ENCODE measurements around the gene RAMACL.
"Not testable (repeated sequence)": the region's sequence is repeated elsewhere in the genome, so short reads cannot be mapped to it uniquely, and the experiment has no call there.

Gene RAMACL

DNA sequence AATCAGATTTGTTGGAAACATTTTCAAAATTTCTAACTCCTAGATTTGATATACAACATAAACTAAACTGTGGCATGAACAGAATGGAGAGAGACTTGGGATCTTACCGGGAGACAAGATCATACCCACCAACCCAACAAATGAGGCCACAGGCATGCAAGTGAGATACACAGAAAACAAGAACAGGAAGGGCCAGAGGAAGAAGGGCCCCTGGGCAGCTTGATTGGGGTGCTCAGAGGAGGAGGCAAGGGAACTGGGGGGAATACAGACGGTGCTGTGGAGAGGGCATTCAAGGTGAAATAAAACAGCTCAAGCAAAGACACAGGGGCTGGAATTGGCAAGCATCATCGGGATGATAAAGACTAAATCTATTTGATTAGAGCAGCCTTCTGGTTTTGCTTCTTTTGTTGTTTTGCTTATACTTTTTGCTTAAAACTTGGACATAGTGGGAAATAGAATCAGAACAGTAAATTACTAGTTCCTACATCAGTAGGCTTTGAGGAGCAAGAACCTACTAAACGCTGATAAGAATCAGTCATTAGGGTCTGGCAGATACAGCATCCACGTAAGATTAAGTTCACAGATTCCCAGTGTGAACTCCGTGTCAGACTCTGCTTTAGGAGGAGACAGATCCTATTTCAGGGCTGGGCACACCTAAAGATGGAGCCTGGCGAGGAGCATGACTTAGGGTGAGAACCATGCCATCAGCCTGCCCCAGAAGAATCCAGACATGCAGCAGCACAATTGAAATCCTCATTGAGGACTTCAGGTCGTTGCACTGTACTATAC lies 3.5 kb upstream of the RAMACL start:
- H3K27ac Mint-ChIP-seq, result peak overlapping the region; percentile 29 to 82
- ATAC-seq (no peak), DNase-seq (no peak)
- no peaks in the 10 kb centered on the region for H3K9me3 Mint-ChIP-seq
- peaks cover 33% of the 10 kb centered on the region for H3K4me1 Mint-ChIP-seq
- peak overlapping the region in 1 of 2 donors; percentile 62 for H3K4me3 Mint-ChIP-seq
- no peaks in the 10 kb centered on the region for H3K27me3 Mint-ChIP-seq

DNA sequence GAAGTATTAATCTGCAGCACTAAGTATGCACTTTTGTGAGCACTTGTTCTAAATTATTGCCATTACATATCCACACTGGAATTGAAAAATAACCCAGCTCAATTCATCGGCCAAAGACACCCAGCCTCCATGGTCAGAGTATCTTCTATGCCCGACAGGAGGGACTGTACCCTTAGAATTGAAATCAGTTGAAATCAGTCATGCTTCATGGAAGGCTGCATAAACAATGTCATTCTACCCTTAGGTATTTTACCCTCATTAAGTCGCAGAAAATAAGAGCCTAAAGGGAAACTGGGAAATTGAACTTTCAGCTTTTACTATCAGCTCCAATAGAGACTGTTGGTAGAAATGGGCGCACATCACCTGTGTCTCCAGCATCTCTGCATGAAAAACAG lies 2.9 kb upstream of the RAMACL start:
- Mint-ChIP-seq H3K9me3 (no peaks in the 10 kb centered on the region), H3K4me3 (peak overlapping the region; percentile 46 to 62), H3K4me1 (peaks cover 33% of the 10 kb centered on the region), H3K27ac (peak overlapping the region in 1 of 2 donors; percentile 29), H3K27me3 (no peaks in the 10 kb centered on the region)
- DNase-seq, result no peak
- ATAC-seq, result peak; percentile 73

DNA sequence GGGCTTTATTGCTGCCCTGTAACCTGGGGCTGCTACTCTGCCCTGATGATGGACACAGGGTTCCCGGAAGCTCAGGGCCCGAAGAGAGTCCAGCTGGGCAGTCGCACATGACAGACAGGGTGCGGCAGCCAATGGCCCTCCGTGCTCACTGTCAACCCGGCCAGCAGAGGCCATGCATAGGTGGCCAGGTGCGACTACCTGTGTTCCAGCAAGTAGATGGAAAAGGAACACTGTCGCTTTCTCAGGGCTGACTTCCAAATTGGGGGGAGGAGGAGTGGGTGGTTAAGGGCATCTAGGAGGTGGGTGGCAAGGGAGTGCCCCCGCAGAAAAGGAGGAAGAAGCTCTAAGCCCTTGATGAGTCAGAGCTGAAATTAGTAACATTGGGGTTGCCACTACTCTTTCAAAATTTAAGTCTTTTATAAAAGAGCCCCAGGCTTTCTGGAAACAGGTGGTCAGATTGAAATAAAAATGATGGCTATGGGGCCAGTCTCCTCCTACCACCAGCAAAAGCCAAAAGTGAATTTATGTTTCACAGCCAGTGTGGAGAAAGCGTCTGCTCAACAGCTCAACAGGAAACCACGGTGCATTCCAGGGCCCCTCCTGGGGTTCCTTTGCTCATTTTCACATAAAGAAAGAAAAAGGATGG lies 2.3 kb upstream of the RAMACL start:
- Mint-ChIP-seq H3K27ac (no peak overlapping the region), H3K27me3 (no peaks in the 10 kb centered on the region), H3K4me3 (peak overlapping the region; percentile 46 to 62), H3K4me1 (peaks cover 33% of the 10 kb centered on the region), H3K9me3 (no peaks in the 10 kb centered on the region)
- DNase-seq (peak in 1 of 2 donors; percentile 28), ATAC-seq (peak; percentile 77)

DNA sequence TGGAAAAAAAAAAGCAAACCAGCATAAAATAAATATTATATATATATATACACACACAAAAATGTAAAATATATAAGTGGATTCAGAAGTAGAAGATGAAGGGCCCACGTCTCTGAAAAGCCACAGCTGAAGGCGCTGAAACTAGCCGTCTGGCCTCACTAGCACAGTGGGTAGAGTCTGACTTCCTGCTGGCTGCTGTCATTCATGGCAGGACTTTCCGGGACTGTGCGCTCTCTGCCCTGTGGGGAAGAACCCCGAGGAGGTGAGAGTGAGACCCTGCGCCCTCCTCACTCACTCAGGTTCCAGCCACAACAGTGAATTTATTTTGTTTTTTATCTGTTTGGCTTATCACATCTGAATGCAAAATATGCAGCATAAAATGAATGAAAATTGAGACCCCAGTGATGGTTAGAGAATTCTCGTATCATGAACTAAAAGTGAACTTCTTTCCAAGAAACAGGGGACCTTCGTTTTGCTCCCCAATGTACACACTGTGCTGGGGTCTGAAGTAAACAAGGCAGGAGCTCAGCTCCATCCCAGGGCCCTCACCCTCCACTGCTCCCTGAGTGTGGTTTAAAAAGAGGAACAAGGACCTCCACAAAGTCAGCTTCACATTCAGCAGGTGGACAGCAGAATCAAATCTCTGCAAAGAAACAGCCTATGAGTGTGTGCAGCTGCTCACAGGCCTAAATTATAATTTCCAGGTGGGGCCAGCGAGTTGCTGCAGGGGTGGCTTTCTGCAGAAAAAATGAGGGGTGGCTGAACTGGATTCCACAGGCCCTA lies 1.3 kb upstream of the RAMACL start:
- Mint-ChIP-seq H3K9me3 (no peaks in the 10 kb centered on the region), H3K4me3 (peak overlapping the region in 1 of 2 donors; percentile 19), H3K27me3 (no peaks in the 10 kb centered on the region), H3K27ac (no peak overlapping the region), H3K4me1 (peaks cover 33% of the 10 kb centered on the region)
- DNase-seq, result no peak
- ATAC-seq, result peak; percentile 52

DNA sequence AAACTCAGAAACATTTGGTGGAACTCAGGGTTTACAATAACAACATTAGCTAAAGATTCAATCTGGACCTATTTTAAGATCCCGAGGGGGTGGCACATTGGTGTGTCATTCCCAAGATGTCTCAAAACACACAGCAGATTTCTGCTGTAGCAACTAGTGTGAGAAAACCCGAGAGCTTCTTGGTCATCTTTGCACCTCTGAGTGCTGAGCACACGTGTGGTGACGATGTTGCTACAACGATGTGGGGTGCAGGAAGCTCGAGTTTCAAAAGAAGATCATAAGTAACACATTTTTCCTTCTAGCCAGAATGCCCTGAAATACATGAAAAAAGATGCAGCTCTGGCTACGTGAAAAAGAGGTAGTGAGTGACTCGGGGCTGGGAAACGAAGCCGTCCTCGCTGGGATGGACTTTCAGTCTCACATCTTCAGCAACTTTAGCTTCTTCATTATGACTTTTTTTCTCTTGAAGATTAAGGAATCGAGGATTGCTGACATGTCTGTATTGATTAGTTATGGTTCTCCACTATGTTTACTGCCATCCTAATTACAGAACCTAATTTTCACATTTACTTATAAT lies 1.5 kb downstream of the RAMACL start:
- H3K27ac Mint-ChIP-seq, result no peak overlapping the region
- no peaks in the 10 kb centered on the region for H3K27me3 Mint-ChIP-seq
- DNase-seq, result no peak
- H3K4me3 Mint-ChIP-seq, result no peak overlapping the region
- no peak for ATAC-seq
- peaks cover 32% of the 10 kb centered on the region for H3K4me1 Mint-ChIP-seq
- no peaks in the 10 kb centered on the region for H3K9me3 Mint-ChIP-seq

DNA sequence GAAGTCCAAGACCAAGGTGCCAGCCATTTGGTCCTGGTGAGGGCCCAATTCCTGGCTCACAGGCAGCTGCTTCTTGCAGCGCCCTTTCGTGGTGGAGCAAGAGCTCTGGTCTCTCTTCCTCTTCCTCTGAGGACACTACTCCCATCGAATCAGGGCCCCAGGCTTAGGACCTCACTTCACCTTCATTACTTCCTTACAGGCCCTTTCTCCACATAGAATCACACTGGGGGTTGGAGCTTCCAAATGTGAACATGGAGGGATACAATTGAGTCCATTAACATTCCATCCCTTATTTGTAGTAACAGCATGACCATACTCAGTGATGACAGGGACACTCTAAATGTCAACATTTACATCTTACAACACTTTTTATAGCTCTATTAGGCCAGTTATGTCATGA lies 2.3 kb downstream of the RAMACL start:
- DNase-seq, result no peak
- no peak for ATAC-seq
- H3K9me3 Mint-ChIP-seq, result no peaks in the 10 kb centered on the region
- H3K27ac Mint-ChIP-seq, result no peak overlapping the region
- H3K4me1 Mint-ChIP-seq, result peaks cover 24% of the 10 kb centered on the region
- no peaks in the 10 kb centered on the region for H3K27me3 Mint-ChIP-seq
- H3K4me3 Mint-ChIP-seq, result no peak overlapping the region

DNA sequence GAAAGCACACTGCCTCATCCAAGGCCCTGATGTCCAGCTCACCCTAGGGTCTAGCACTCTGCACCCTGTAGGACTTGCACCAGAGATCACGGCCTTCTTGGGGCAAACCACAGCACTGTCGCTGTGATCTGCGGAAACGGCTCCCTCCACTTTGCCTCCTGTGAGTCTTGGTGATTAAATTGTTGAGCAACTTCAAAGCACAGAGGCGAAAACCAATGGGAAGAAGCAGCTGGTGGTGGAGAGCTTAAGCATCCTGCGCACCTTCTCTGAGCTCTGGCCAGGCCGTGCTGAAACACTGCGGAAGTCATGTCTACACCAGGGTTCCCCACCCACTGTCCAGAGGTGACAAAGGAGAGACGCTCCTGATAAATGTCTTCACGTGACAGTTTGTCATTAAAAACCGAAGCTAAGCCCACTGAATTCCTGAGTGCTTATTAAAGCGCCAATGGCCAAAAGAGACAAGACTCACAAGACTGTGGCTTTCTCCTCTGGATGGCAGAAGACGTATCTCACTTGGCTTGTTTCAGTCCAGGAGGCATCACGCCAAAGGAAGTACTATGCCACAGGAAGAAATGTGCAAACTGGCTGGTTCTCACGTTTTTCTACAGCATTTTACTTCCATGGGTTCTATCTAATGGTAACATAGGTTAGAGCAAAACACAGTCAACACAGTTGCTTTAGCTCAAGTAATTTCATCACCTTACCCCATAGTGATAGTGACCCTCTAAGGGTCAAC lies 3.1 kb downstream of the RAMACL start:
- Mint-ChIP-seq H3K4me1 (peaks cover 17% of the 10 kb centered on the region), H3K27ac (no peak overlapping the region), H3K4me3 (no peak overlapping the region), H3K27me3 (no peaks in the 10 kb centered on the region), H3K9me3 (no peaks in the 10 kb centered on the region)
- no peak for ATAC-seq
- no peak for DNase-seq

DNA sequence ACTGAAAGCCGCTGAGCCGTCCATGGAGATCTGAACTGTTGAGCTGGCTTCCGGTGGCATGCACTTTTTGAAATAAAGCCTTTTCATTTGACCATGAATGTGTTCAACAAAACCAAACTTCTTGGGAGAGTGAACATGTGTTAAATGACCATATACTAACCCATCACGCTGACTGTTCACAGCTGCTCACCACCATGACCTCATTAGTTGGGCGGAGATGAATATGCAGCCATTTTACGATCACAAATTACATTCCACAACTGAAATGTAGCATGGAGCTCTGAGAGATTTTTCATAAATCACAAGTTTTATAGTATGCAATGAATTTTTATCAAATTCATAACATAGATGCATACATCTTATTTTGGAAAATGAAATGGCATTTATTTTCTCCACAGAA lies 4.2 kb downstream of the RAMACL start:
- Mint-ChIP-seq H3K4me1 (peaks cover 5% of the 10 kb centered on the region), H3K27ac (no peak overlapping the region), H3K27me3 (no peaks in the 10 kb centered on the region), H3K4me3 (no peak overlapping the region), H3K9me3 (peaks cover 0 to 2% of the 10 kb centered on the region in 2 donors)
- no peak for ATAC-seq
- DNase-seq, result no peak

DNA sequence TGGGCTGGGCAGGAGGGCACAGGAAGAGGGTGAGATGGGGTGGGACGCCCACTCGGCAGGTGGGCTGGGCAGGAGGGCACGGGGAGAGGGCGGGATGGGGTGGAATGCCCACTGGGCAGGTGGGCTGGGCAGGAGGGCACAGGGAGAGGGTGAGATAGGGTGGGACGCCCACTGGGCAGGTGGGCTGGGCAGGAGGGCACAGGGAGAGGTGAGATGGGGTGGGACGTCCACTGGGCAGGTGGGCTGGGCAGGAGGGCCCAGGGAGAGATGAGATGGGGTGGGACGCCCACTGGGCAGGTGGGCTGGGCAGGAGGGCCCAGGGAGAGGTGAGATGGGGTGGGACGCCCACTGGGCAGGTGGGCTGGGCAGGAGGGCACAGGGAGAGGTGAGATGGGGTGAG lies 4.7 kb downstream of the RAMACL start:
- not testable (repeated sequence) for H3K27ac Mint-ChIP-seq, H3K4me1 Mint-ChIP-seq, H3K27me3 Mint-ChIP-seq, DNase-seq, H3K9me3 Mint-ChIP-seq, H3K4me3 Mint-ChIP-seq
- peak; percentile 31 for ATAC-seq

DNA sequence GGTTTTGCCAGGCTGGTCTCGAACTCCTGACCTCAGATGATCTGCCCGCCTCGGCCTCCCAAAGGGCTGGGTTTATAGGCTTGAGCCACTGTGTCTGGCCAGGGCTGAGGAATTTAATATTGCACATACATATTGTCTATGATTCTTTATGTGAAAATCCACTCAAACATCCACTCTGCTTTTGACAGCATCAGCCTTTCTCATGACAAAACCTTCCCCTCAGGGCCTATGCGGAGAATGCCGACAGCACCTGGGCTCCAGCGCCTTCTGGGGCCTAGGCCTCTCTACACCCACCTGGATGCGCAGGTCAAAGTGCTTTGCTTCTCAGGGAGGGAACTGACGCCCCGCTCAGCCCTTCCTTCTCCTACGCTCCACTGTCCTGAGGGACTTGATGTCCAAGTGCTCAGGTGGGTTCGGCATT lies 5.4 kb downstream of the RAMACL start:
- no peaks in the 10 kb centered on the region for H3K4me1 Mint-ChIP-seq
- DNase-seq, result no peak

DNA sequence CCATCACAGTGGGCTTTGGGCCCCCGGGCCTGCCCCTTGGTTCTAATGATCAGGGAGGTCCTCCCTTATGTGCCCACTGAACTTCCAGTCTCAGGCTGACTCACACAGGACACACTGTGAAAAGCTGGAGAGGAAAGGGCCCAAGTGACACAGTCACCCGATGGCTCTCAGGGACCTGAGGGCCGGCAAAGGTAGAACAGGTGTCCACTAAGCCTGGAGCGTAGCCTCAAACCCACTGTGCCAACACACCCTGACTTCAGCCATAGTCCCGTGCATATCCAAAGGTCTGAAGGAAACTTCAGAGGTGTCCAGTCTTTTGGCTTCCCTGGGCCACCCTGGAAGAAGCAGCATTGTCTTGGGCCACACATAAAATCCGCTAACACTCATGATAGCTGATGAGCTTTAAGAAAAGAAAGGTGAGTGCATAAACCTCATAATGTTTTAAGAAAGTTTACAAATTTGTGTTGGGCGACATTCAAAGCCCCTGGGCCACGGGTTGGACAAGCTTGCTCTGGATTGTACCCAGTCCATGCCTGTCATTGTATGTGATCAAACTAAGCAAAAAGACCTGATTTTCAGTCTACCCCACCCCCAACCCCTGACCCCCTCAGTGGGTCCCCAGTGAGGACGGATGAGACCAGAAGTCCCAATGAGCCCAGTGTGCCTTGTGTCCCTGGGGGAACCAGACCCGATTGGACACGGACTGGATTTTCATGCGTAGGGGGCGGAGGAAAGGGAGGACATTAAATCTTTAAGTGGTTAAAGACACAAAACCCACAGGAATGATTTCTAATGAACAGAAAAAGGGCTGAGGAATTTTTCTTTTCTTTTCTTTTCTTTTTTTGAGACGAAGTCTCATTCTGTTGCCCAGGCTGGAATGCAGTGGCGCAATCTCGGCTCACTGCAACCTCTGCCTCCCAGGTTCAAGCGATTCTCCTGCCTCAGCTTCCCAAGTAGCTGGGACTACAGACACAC lies 6.1 kb downstream of the RAMACL start:
- peak overlapping the region in 1 of 2 donors; percentile 12 for H3K27ac Mint-ChIP-seq
- no peak for DNase-seq
- no peaks in the 10 kb centered on the region for H3K4me1 Mint-ChIP-seq

More for the DNA sequence above, 5.4 kb downstream of the RAMACL start:
- Mint-ChIP-seq H3K27me3 (no peaks in the 10 kb centered on the region), H3K4me3 (no peak overlapping the region), H3K27ac (no peak overlapping the region), H3K9me3 (peaks cover 9 to 13% of the 10 kb centered on the region in 2 donors)
- no peak for ATAC-seq

DNA sequence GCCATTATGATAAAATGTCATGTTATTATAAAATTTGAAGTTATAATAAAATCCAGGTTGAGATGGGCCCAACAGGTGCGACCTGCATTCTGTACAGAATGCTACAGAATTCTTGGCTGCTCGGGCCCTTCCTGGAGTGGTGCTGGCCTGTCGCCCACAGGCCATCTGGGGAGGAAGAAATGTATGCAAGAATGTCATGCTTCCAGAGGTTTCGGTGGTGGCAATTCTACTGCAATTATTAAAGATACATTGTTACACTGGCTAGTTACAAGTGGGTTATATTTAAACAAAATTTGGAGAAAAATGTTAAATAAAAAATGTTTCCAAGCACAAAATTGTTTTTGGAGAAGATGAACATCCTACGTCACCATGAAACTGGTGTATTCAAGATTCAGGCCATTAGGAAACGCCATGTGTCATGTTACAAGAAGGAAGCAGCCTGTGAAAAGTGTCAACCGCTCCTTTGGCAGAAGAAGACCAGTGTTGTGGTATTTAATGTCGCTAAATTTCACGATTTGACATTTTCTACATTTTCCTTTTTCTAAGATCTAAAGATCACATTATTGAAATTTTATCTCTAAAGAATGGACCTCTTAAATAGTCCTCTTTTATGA lies 7.1 kb downstream of the RAMACL start:
- Mint-ChIP-seq H3K27me3 (no peaks in the 10 kb centered on the region), H3K4me3 (no peak overlapping the region), H3K4me1 (no peaks in the 10 kb centered on the region), H3K9me3 (peaks cover 17 to 18% of the 10 kb centered on the region in 2 donors), H3K27ac (no peak overlapping the region)
- no peak for ATAC-seq
- DNase-seq, result no peak

More for the DNA sequence above, 6.1 kb downstream of the RAMACL start:
- Mint-ChIP-seq H3K9me3 (peaks cover 11 to 18% of the 10 kb centered on the region in 2 donors), H3K27me3 (no peaks in the 10 kb centered on the region), H3K4me3 (no peak overlapping the region)
- no peak for ATAC-seq

DNA sequence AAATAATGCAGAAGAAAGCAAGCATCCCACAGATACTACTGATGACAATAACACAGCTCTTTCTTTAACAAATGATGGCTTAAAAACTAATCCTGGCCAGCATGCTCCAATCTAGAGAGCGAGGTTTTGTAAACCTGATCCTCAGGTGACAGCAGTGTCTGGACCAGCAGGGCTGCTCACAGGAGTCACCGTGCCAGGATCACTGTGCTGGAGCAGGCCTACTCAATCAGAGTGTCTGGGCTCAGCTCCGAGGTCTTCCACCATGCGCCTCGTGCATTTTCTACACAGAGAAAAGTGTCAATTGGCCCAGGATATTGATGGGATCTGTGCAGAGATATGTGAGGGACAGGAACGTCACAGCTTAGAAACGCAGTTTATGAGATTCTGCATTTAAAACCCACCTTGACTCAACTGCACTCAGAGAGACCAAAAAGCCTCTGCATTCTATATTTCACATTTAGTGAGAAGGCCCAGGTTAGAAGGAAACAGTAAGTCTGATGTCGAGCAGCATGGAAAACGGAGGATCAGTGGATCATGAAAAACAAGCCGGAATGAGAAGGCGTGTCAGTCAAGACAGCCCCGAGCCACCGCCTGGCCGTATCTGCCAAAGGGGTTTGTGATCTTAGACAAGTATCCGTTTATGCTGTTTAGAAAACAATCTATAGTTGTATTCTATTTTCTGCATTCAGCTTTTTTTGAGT lies 7.8 kb downstream of the RAMACL start:
- no peaks in the 10 kb centered on the region for H3K4me1 Mint-ChIP-seq
- H3K9me3 Mint-ChIP-seq, result peaks cover 17 to 18% of the 10 kb centered on the region in 2 donors
- ATAC-seq (no peak), DNase-seq (no peak)
- H3K27me3 Mint-ChIP-seq, result no peaks in the 10 kb centered on the region
- no peak overlapping the region for H3K4me3 Mint-ChIP-seq
- no peak overlapping the region for H3K27ac Mint-ChIP-seq
